HepG2 (cell line): ENCODE results near the gene LRRN4CL. TPM values are rescaled to one million over a fixed set of nuclear protein-coding genes. Genes with fewer than 3 reads are reported as not detected.
A peak's percentile ranks its signal among the peaks of the same experiment; 100 is the strongest.

Source experiments
- POLR2AphosphoS2 ChIP-seq: IDR thresholded peaks from 2 replicates; pipeline ENCODE4 v1.6.1; 2011; ENCODE audit warnings: low read depth, low read length, improper control_type of control experiment
- SP2 ChIP-seq: sonication (generic); formaldehyde crosslinking; IDR thresholded peaks from 2 replicates; pipeline ENCODE4 v1.5.1; 2020; ENCODE audit warnings: mild to moderate bottlenecking, missing genetic modification reagents
- YEATS2 ChIP-seq: sonication (generic); formaldehyde crosslinking; IDR thresholded peaks from 2 replicates; pipeline ENCODE4 v1.4.0; 2020; ENCODE audit warnings: missing genetic modification reagents, borderline replicate concordance
- ZKSCAN8 ChIP-seq: IDR thresholded peaks from 2 replicates; pipeline ENCODE4 v1.6.1; 2016; ENCODE audit warnings: borderline replicate concordance, missing genetic modification reagents, missing compliant biosample characterization
- ZNF225 ChIP-seq: sonication (generic); formaldehyde crosslinking; IDR thresholded peaks from 2 replicates; pipeline ENCODE4 v1.4.0; 2020; ENCODE audit warnings: mild to moderate bottlenecking, missing genetic modification reagents
- ZNF232 ChIP-seq: sonication (generic); formaldehyde crosslinking; IDR thresholded peaks from 2 replicates; pipeline ENCODE4 v1.4.0; 2020; ENCODE audit warnings: missing genetic modification reagents, borderline replicate concordance
- ZNF234 ChIP-seq: sonication (generic); formaldehyde crosslinking; conservative IDR thresholded peaks from 2 replicates; pipeline ENCODE4 v1.5.1; 2020; ENCODE audit warnings: mild to moderate bottlenecking, missing genetic modification reagents
- ZNF335 ChIP-seq: sonication (generic); formaldehyde crosslinking; IDR thresholded peaks from 2 replicates; pipeline ENCODE4 v1.4.0; 2020; ENCODE audit warnings: missing genetic modification reagents
- ZNF644 ChIP-seq: IDR thresholded peaks from 2 replicates; pipeline ENCODE4 v1.6.1; 2016; ENCODE audit warnings: low read depth
- ZNF839 ChIP-seq: sonication (generic); formaldehyde crosslinking; IDR thresholded peaks from 2 replicates; pipeline ENCODE4 v1.4.0; 2020; ENCODE audit warnings: missing genetic modification reagents, mild to moderate bottlenecking, borderline replicate concordance
- polyA plus RNA-seq, 8 experiments: library from polyadenylated mRNA; depleted of rRNA in 3 of 8; stranded (reverse) in 7 of 8; unstranded in 1 of 8; fragments of >200 nt; fragmentation: Illumina TruSeq in 4 of 8; extraction: Trizol in 4 of 8; gene quantifications; 2 replicates each; pipeline versions ENCODE4 v1.2.1 to v1.2.3, GENCODE V29; 2011 to 2016; ENCODE audit warnings: low read depth in 4 of 8, missing spikeins in 1 of 8, mixed read lengths in 1 of 8; ENCODE audit not compliant: insufficient read depth in 1 of 8
- total RNA-seq, 5 experiments: library from RNA; depleted of rRNA; stranded (reverse); fragments of >200 nt; fragmentation: Illumina TruSeq; extraction: Trizol; gene quantifications; 2 replicates each; pipeline ENCODE4 v1.2.3, GENCODE V29; 2016; ENCODE audit warnings: low read depth in 1 of 5
- TF ChIP-seq, protein P1 (sequence below): fragments of 450-650 bp; IDR thresholded peaks from 2 replicates; pipeline ENCODE4 v1.6.1; 2017
- TF ChIP-seq, protein P2 (sequence below): IDR thresholded peaks from 2 replicates; pipeline ENCODE4 v1.6.1; 2016; ENCODE audit warnings: low read depth, borderline replicate concordance
- TF ChIP-seq, protein P3 (sequence below): sonication (generic); formaldehyde crosslinking; IDR thresholded peaks from 2 replicates; pipeline ENCODE4 v1.5.1; 2020; ENCODE audit warnings: missing genetic modification reagents, mild to moderate bottlenecking, borderline replicate concordance
- TF ChIP-seq, protein P4 (sequence below): sonication (generic); formaldehyde crosslinking; IDR thresholded peaks from 2 replicates; pipeline ENCODE4 v1.9.0; 2022; ENCODE audit warnings: missing genetic modification reagents, mild to moderate bottlenecking, borderline replicate concordance
- TF ChIP-seq, protein P5 (sequence below): IDR thresholded peaks from 2 replicates; pipeline ENCODE4 v1.6.1; 2016; ENCODE audit warnings: low read depth, missing genetic modification reagents, missing compliant biosample characterization

LRRN4CL gene
- total and polyA plus RNA-seq, 2 of the 13 experiments (the other 11 are each of a cell fraction or from before 2014, with no cell fraction given), result 0.11 TPM; not detected in 1

DNA sequence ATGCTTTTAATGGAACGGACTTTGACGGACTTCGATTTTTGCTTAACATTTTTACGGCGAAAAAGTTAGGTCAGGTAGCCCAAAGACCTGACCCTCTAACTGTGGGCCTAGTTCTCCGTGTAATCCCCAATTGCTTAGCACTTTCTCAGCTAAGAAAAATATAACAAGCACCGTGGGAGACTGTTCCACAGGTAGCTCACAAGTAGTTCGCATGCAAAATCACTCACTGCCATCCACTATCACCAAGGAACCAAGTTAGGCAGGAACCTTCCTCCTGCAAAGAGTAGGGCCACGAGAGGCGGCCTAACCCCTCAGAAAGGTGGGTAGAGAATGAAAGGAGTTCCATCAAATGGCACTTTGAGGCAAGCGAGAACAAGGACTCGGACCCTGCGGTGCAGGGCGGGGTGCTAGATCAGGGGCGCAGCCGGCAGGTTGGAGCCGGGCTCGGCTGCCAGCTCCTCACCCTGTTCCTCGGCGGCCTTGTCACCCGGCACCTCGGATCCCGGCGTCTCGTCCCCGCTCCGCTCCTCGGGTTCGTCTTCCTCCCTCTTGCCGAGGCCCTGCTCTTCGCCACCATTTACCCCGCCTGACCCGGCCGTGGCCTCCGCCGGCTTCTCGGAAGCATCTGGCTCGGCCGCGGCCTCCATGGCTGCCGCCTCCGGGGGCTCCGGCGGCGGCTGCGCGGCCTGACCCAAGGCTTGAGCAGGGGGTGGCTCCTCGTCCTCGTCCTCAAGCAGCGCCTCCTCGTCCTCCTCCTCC lies 37.0 kb upstream of the LRRN4CL start (continued):
- TF ChIP-seq, protein P1, sequence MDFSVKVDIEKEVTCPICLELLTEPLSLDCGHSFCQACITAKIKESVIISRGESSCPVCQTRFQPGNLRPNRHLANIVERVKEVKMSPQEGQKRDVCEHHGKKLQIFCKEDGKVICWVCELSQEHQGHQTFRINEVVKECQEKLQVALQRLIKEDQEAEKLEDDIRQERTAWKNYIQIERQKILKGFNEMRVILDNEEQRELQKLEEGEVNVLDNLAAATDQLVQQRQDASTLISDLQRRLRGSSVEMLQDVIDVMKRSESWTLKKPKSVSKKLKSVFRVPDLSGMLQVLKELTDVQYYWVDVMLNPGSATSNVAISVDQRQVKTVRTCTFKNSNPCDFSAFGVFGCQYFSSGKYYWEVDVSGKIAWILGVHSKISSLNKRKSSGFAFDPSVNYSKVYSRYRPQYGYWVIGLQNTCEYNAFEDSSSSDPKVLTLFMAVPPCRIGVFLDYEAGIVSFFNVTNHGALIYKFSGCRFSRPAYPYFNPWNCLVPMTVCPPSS, result no peak
- no peak for TF ChIP-seq ZNF234 (CRISPR knock-in tag)
- TF ChIP-seq, protein P2, sequence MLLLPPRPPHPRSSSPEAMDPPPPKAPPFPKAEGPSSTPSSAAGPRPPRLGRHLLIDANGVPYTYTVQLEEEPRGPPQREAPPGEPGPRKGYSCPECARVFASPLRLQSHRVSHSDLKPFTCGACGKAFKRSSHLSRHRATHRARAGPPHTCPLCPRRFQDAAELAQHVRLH (CRISPR knock-in tag), result no peak
- no peak for TF ChIP-seq ZNF335
- TF ChIP-seq ZNF225, result no peak
- 0 out of 2 replicates have a peak, but pooled peaks have one; percentile 42 for TF ChIP-seq ZNF839 (CRISPR knock-in tag)
- no peak for TF ChIP-seq POLR2AphosphoS2
- no peak for TF ChIP-seq YEATS2
- TF ChIP-seq, protein P3, sequence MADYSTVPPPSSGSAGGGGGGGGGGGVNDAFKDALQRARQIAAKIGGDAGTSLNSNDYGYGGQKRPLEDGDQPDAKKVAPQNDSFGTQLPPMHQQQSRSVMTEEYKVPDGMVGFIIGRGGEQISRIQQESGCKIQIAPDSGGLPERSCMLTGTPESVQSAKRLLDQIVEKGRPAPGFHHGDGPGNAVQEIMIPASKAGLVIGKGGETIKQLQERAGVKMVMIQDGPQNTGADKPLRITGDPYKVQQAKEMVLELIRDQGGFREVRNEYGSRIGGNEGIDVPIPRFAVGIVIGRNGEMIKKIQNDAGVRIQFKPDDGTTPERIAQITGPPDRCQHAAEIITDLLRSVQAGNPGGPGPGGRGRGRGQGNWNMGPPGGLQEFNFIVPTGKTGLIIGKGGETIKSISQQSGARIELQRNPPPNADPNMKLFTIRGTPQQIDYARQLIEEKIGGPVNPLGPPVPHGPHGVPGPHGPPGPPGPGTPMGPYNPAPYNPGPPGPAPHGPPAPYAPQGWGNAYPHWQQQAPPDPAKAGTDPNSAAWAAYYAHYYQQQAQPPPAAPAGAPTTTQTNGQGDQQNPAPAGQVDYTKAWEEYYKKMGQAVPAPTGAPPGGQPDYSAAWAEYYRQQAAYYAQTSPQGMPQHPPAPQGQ (CRISPR knock-in tag), result no peak
- TF ChIP-seq SP2, result 0 out of 2 replicates have a peak, but pooled peaks have one; percentile 16
- no peak for TF ChIP-seq ZKSCAN8
- TF ChIP-seq, protein P4, sequence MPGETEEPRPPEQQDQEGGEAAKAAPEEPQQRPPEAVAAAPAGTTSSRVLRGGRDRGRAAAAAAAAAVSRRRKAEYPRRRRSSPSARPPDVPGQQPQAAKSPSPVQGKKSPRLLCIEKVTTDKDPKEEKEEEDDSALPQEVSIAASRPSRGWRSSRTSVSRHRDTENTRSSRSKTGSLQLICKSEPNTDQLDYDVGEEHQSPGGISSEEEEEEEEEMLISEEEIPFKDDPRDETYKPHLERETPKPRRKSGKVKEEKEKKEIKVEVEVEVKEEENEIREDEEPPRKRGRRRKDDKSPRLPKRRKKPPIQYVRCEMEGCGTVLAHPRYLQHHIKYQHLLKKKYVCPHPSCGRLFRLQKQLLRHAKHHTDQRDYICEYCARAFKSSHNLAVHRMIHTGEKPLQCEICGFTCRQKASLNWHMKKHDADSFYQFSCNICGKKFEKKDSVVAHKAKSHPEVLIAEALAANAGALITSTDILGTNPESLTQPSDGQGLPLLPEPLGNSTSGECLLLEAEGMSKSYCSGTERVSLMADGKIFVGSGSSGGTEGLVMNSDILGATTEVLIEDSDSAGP (CRISPR knock-in tag), result 0 out of 2 replicates have a peak, but pooled peaks have one; percentile 3
- TF ChIP-seq, protein P5, sequence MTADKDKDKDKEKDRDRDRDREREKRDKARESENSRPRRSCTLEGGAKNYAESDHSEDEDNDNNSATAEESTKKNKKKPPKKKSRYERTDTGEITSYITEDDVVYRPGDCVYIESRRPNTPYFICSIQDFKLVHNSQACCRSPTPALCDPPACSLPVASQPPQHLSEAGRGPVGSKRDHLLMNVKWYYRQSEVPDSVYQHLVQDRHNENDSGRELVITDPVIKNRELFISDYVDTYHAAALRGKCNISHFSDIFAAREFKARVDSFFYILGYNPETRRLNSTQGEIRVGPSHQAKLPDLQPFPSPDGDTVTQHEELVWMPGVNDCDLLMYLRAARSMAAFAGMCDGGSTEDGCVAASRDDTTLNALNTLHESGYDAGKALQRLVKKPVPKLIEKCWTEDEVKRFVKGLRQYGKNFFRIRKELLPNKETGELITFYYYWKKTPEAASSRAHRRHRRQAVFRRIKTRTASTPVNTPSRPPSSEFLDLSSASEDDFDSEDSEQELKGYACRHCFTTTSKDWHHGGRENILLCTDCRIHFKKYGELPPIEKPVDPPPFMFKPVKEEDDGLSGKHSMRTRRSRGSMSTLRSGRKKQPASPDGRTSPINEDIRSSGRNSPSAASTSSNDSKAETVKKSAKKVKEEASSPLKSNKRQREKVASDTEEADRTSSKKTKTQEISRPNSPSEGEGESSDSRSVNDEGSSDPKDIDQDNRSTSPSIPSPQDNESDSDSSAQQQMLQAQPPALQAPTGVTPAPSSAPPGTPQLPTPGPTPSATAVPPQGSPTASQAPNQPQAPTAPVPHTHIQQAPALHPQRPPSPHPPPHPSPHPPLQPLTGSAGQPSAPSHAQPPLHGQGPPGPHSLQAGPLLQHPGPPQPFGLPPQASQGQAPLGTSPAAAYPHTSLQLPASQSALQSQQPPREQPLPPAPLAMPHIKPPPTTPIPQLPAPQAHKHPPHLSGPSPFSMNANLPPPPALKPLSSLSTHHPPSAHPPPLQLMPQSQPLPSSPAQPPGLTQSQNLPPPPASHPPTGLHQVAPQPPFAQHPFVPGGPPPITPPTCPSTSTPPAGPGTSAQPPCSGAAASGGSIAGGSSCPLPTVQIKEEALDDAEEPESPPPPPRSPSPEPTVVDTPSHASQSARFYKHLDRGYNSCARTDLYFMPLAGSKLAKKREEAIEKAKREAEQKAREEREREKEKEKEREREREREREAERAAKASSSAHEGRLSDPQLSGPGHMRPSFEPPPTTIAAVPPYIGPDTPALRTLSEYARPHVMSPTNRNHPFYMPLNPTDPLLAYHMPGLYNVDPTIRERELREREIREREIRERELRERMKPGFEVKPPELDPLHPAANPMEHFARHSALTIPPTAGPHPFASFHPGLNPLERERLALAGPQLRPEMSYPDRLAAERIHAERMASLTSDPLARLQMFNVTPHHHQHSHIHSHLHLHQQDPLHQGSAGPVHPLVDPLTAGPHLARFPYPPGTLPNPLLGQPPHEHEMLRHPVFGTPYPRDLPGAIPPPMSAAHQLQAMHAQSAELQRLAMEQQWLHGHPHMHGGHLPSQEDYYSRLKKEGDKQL, result no peak
- TF ChIP-seq ZNF644 (CRISPR knock-in tag), result no peak
- TF ChIP-seq ZNF232, result no peak
